HepG2 (cell line): ENCODE data around the gene TWF1. TPM values are rescaled to one million over a fixed set of nuclear protein-coding genes. Genes with fewer than 3 reads are reported as not detected.

Experiments
- ARID3A ChIP-seq: IDR thresholded peaks from 2 replicates; pipeline ENCODE4 v1.6.1; 2012; ENCODE audit warnings: low read depth, low read length, improper control_type of control experiment
- ELF1 ChIP-seq: sonication (generic); formaldehyde crosslinking; IDR thresholded peaks from 2 replicates; pipeline ENCODE4 v1.4.0; 2020; ENCODE audit warnings: missing genetic modification reagents
- ELF4 ChIP-seq: sonication (generic); formaldehyde crosslinking; IDR thresholded peaks from 2 replicates; pipeline ENCODE4 v1.5.0; 2020; ENCODE audit warnings: missing genetic modification reagents, mild to moderate bottlenecking, moderate library complexity, borderline replicate concordance
- GTF2F1 ChIP-seq: fragments of 150-350 bp; IDR thresholded peaks from 2 replicates; pipeline ENCODE4 v1.6.1; 2014; ENCODE audit warnings: low read length
- MAX ChIP-seq: IDR thresholded peaks from 2 replicates; pipeline ENCODE4 v1.6.1; 2012; ENCODE audit warnings: inconsistent platforms
- MED1 ChIP-seq: sonication (generic); formaldehyde crosslinking; IDR thresholded peaks from 2 replicates; pipeline ENCODE4 v1.4.0; 2020; ENCODE audit warnings: missing genetic modification reagents
- MXD1 ChIP-seq: sonication (generic); formaldehyde crosslinking; IDR thresholded peaks from 2 replicates; pipeline ENCODE4 v1.4.0; 2020; ENCODE audit warnings: mild to moderate bottlenecking, missing genetic modification reagents
- NFYB ChIP-seq: sonication (generic); formaldehyde crosslinking; IDR thresholded peaks from 2 replicates; pipeline ENCODE4 v1.4.0; 2020; ENCODE audit warnings: missing genetic modification reagents
- SATB2 ChIP-seq: sonication (generic); formaldehyde crosslinking; IDR thresholded peaks from 2 replicates; pipeline ENCODE4 v1.5.0; 2020; ENCODE audit warnings: missing genetic modification reagents
- SNAPC4 ChIP-seq: sonication (generic); formaldehyde crosslinking; IDR thresholded peaks from 2 replicates; pipeline ENCODE4 v1.4.0; 2020; ENCODE audit warnings: mild to moderate bottlenecking, missing genetic modification reagents
- TFAP4 ChIP-seq: sonication (generic); IDR thresholded peaks from 2 replicates; pipeline ENCODE4 v1.6.1; 2016; ENCODE audit warnings: low read depth, borderline replicate concordance
- ZFP36L2 ChIP-seq: sonication (generic); formaldehyde crosslinking; IDR thresholded peaks from 2 replicates; pipeline ENCODE4 v1.4.0; 2020; ENCODE audit warnings: missing genetic modification reagents
- ZNF10 ChIP-seq: sonication (generic); formaldehyde crosslinking; IDR thresholded peaks from 2 replicates; pipeline ENCODE4 v1.4.0; 2020; ENCODE audit warnings: mild to moderate bottlenecking, low read depth, missing genetic modification reagents, borderline replicate concordance
- ZNF30 ChIP-seq: sonication (generic); formaldehyde crosslinking; IDR thresholded peaks from 2 replicates; pipeline ENCODE4 v1.5.0; 2020; ENCODE audit warnings: mild to moderate bottlenecking, missing genetic modification reagents
- ZNF562 ChIP-seq: sonication (generic); formaldehyde crosslinking; IDR thresholded peaks from 2 replicates; pipeline ENCODE4 v1.8.0; 2022; ENCODE audit warnings: missing genetic modification reagents, borderline replicate concordance
- ZNF703 ChIP-seq: sonication (generic); formaldehyde crosslinking; IDR thresholded peaks from 2 replicates; pipeline ENCODE4 v1.5.1; 2020; ENCODE audit warnings: missing genetic modification reagents, mild to moderate bottlenecking, moderate library complexity, borderline replicate concordance
- ZNF709 ChIP-seq: sonication (generic); formaldehyde crosslinking; IDR thresholded peaks from 2 replicates; pipeline ENCODE4 v1.5.0; 2020; ENCODE audit warnings: mild to moderate bottlenecking, missing genetic modification reagents
- polyA plus RNA-seq, 8 experiments: library from polyadenylated mRNA; depleted of rRNA in 3 of 8; stranded (reverse) in 7 of 8; unstranded in 1 of 8; fragments of >200 nt; fragmentation: Illumina TruSeq in 4 of 8; extraction: Trizol in 4 of 8; gene quantifications; 2 replicates each; pipeline versions ENCODE4 v1.2.1 to v1.2.3, GENCODE V29; 2011 to 2016; ENCODE audit warnings: low read depth in 4 of 8, missing spikeins in 1 of 8, mixed read lengths in 1 of 8; ENCODE audit not compliant: insufficient read depth in 1 of 8
- total RNA-seq, 5 experiments: library from RNA; depleted of rRNA; stranded (reverse); fragments of >200 nt; fragmentation: Illumina TruSeq; extraction: Trizol; gene quantifications; 2 replicates each; pipeline ENCODE4 v1.2.3, GENCODE V29; 2016; ENCODE audit warnings: low read depth in 1 of 5

The TWF1 gene
- total and polyA plus RNA-seq, 2 of the 13 experiments (the other 11 are each of a cell fraction or from before 2014, with no cell fraction given) = 32.3 to 85.5 TPM

GRCh38 chr12:43758728-43759563 lies 47.2 kb downstream of the TWF1 start, which contains the start of the genes IRAK4 and PUS7L (continued):
- no peak for TF ChIP-seq SNAPC4 (CRISPR knock-in tag)
- no peak for TF ChIP-seq ZNF10 (CRISPR knock-in tag)
- TF ChIP-seq ZNF709 (CRISPR knock-in tag) = peak; percentile 6
- TF ChIP-seq NFYB (CRISPR knock-in tag) = no peak; the same call in 1 of the 2 replicates
- peak; percentile 73; the same call in 1 of the 2 replicates for TF ChIP-seq GTF2F1
- TF ChIP-seq ZNF562 (CRISPR knock-in tag) = no peak
- TF ChIP-seq ZNF703 (CRISPR knock-in tag) = no peak
- peak; percentile 79 for TF ChIP-seq ELF1 (CRISPR knock-in tag)
- no peak for TF ChIP-seq ZNF30 (CRISPR knock-in tag)
- TF ChIP-seq TFAP4 = peak; percentile 6; the same call in 1 of the 2 replicates
- no peak for TF ChIP-seq ZFP36L2 (CRISPR knock-in tag)
- peak; percentile 15; the same call in 1 of the 2 replicates for TF ChIP-seq MAX
- TF ChIP-seq MED1 (CRISPR knock-in tag) = no peak
- peak; percentile 84 for TF ChIP-seq ELF4 (CRISPR knock-in tag)
- no peak for TF ChIP-seq ARID3A
- 0 out of 2 replicates have a peak, but pooled peaks have one; percentile 49 for TF ChIP-seq MXD1 (CRISPR knock-in tag)
- TF ChIP-seq SATB2 = 0 out of 2 replicates have a peak, but pooled peaks have one; percentile 29
